CD4-positive, alpha-beta T cell treated with Interleukin-15 for 1 hour (primary cell): ENCODE measurements around the gene RSAD1.

Source experiments
- DNase-seq: peaks from one replicate; pipeline ENCODE4 v3.0.0-alpha.2; 2020

RSAD1 gene

GRCh38 chr17:50522766-50523165 lies 44.1 kb downstream of the RSAD1 start:
- no peak for DNase-seq

GRCh38 chr17:50523208-50523607 lies 44.5 kb downstream of the RSAD1 start:
- DNase-seq: no peak

DNA sequence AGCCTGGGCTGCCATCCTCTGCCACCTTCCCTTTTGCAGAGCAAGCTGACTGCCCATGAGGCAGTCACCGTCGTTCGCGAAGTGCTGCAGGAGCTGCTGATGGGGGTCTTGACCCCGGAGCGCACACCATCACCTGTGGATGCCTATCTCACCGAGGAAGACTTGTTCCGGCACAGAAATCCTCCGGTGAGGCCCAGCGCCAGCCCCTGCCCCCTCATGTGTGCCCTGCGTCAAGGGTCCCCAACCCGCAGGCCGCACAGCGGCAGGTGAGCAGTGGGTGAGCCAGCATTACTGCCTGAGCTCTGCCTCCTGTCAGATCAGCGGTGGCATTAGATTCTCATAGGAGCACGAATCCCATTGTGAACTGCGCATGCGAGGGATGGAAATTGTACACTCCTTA lies 46.2 kb downstream of the RSAD1 start:
- no peak for DNase-seq

DNA sequence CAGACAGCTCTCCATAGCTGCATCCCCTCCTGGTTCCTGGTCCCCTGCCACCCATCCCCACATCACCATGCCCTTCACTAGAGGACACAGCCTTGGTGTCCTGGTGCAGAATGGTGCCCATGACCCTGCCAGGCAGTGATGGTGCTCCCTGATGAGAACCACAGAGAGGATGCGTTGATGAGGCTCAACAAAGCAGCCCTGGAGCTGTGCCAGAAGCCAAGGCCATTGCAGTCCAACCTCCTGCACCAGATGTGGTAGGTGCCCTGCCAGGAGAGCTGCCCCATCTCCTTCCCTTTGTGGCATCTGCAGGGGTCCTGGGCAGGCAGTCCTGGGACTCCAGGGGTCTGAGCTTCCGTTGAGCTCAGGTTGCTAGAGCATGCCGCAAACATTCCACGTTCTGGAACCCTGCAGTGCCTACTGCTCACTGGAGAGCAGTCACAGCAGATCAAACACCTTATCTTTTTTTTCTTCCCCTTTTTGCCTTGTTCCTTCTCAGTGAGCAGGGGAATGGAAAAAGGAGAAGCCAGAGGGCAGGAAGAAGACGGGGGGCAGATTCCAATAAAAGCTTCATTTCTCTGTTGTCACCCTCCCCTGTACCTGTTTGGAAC lies 48.6 kb downstream of the RSAD1 start:
- no peak for DNase-seq

DNA sequence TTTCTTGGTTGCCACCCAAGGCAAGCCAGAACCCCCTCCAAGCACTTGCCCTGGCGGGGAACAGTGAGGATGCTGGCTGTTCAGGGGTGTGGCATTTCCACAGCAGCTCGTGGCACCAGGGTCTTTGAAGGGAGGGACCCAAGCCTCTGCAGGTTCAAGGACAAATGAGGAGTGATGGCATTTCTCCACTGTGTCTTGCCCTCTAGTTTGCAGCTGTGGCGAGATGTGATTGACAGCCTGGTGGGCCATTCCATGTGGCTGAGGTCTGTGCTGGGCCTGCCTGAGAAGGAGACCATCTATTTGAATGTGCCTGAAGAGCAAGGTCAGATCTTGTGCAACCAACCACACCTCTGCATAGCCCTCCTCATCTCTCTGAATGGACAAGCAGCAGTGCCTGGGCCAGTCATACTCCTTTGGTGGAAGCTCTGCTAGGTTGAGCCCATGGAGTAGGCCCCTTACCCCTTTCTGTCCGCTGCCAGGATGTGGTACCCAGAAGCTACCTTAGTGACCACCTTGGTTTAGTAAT lies 49.4 kb downstream of the RSAD1 start:
- DNase-seq: no peak

GRCh38 chr17:50529849-50530248 lies 51.2 kb downstream of the RSAD1 start:
- DNase-seq: no peak

DNA sequence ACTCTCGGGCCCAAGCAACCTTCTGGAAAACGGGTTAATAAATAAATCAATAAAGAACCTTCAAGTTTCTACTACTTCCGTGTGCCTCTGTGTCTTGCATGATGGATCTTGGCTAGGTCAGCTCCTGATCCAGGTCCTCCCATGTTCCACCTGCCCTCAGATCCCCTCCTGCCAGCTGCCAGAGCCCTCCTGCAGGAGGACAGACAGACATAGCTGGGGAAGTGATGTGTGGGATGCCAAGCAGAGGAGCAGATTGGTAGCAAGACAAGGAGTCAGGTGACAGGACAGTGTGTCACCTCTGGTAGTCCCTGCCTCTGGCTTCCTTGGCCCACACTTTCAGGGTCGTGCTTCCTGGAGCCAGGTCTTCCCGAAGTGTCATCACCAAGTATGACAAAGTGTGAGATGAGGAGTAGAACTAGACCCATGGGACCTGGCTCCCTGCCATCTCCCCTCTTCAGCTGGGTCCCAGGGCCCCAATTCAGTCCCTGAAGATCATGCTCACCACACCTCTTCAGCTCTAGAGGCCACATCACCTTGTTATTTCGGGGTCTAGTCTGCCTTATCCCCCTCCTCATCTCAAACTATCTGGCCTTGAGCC lies 52.9 kb downstream of the RSAD1 start:
- DNase-seq: no peak

DNA sequence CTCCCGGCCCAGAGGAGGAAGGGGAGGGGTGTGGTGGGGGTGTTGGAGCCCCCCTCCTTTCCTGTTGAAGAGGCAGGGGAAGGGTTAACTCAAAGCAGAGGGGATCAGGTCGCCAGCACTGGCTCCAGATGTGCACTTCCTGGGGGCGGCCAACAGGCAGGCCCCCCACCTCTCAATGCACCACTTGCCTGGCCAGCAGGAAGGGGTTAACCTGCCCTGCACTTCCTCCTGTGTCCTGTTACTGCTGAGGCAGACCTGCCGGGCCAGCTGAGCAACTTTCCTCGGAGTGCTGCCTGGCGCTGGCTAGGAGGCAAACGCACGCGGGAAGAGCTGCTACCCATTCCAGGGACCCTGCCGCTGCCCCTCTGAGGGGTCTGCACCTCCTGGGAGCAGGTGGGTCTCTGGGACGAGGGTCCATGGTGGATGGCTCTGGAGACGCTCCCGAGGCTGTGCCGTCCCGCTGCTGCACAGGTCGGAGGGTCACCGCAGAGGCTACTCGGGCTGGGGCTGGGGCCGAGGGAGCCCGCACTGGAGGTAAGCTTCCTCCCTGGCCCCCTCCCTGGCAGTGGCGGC lies 53.9 kb downstream of the RSAD1 start, which contains the start of gene EPN3:
EPN3 (plus strand) TSS at position 284 of the 573 bp plus-strand sequence. CDS start 3,822 bp downstream, outside the sequence.
- no peak for DNase-seq

GRCh38 chr17:50533185-50533584 lies 54.5 kb downstream of the RSAD1 start:
- no peak for DNase-seq

GRCh38 chr17:50533720-50534148 lies 55.1 kb downstream of the RSAD1 start:
- DNase-seq: no peak

DNA sequence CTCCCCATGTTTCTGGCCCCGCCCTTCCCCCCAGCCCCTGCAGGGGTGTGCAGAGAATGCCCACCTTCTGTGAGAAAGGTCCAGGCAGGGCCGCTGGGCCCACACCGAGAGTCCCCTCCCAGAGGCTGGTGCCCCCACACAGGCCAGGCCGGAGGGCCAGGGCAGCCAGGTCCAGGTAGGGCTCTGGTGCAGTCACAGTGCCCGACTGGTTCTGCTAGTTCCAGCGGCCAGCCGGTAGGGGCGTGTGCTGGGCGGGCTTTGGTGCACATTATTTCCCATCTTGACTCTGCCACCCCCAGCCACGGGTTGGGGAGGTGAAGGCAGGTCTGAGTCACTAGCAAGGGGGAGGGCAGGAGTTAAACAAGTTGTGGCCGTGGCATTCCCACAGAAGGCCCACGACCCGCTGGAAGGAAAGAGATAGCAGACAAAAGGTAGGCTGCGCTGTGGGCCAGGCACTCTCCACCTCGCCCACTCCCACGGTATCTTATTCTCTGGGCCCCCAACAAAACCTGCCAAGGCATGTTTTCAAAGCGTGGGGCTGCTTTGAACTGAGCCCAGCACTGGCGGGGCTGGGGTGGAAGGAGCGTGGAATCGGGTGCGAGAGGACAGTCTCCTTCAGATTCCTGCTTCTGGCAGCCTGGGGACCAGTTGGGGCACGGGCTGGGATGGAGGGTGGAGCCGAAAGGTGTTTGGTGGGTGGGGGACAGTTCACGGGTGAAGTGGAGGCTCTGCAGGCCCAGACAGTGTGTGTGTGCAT lies 55.7 kb downstream of the RSAD1 start:
- no peak for DNase-seq

DNA sequence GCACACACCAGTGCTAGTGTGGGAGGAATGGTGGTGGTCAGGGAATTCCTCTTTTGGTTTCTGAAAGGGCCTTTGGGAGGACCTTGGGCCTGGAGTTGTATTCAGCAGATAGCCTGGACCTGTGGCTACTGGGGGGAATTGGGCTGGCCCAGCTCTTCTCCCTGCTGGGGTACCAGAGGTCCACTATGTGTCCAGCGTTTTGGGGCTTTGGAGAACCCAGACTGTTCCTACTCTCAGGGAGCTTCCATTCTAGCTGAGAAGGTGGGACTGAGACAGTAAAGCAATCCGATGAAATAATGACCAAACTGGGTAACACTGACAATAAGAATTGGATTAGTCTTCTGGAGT lies 56.3 kb downstream of the RSAD1 start:
- no peak for DNase-seq

DNA sequence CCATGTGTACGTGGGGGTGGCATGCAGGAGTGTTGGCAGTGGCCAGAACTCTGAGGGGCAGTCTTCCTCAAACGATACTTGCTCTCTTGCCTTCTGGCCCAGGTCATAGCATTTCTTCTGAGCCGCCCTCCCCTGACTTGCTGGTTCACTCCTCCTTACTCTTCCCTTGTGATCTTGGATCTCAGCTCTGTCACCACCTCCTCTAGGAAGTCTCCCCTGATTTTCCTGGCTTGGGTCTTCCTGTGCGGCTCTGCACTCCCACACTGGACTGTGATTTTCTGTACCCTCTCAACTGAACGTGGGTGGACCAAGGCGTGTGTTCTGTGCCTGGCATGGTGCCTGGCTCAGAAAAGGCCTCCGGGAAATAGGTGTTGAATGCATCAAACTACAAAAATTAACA lies 56.7 kb downstream of the RSAD1 start:
- DNase-seq: no peak
